GM21717 (cell line): ENCODE measurements around the gene DCLK3.

Experiments used
- ATAC-seq: cut with Tn5 transposase; IDR thresholded peaks from one replicate; pipeline ENCODE4 v1.9.1; 2021; ENCODE audit warnings: mild to moderate bottlenecking, moderate library complexity; ENCODE audit not compliant: unreplicated experiment

The DCLK3 gene, protein sequence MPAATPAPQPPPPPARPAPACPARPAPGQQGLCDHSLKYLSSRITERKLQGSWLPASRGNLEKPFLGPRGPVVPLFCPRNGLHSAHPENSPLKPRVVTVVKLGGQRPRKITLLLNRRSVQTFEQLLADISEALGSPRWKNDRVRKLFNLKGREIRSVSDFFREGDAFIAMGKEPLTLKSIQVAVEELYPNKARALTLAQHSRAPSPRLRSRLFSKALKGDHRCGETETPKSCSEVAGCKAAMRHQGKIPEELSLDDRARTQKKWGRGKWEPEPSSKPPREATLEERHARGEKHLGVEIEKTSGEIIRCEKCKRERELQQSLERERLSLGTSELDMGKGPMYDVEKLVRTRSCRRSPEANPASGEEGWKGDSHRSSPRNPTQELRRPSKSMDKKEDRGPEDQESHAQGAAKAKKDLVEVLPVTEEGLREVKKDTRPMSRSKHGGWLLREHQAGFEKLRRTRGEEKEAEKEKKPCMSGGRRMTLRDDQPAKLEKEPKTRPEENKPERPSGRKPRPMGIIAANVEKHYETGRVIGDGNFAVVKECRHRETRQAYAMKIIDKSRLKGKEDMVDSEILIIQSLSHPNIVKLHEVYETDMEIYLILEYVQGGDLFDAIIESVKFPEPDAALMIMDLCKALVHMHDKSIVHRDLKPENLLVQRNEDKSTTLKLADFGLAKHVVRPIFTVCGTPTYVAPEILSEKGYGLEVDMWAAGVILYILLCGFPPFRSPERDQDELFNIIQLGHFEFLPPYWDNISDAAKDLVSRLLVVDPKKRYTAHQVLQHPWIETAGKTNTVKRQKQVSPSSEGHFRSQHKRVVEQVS

GRCh38 chr3:36763850-36764703, at the start of gene DCLK3:
DCLK3 (minus strand) TSS chr3:36764553; CDS start chr3:36764263, 290 bp downstream.
- no peak for ATAC-seq

- ATAC-seq, result no peak
Measured at GRCh38 chr3:36813305-36813704, 49.0 kb upstream of the DCLK3 start.

DNA sequence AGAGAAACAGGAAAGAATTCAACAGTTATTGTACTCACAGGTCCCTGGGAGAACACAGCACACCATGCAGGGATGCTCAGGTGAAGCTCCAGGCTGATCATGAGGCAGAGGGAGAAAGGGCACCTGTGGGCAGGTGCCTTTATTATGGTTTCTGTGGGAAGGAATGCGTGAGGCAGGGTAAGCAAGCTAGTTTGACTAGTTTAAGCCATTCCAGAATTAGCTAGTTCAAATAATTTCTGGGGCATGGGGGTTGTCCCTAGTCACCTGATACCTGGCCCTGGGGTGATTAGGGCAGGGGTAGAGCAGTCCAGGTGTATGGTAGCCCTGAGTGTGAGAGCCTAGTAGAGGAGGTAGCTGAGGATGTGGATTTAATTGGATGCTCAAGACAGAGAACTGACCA, 47.9 kb upstream of the DCLK3 start:
- ATAC-seq, result no peak

GRCh38 chr3:36811768-36812167, 47.4 kb upstream of the DCLK3 start:
- no peak for ATAC-seq

DNA sequence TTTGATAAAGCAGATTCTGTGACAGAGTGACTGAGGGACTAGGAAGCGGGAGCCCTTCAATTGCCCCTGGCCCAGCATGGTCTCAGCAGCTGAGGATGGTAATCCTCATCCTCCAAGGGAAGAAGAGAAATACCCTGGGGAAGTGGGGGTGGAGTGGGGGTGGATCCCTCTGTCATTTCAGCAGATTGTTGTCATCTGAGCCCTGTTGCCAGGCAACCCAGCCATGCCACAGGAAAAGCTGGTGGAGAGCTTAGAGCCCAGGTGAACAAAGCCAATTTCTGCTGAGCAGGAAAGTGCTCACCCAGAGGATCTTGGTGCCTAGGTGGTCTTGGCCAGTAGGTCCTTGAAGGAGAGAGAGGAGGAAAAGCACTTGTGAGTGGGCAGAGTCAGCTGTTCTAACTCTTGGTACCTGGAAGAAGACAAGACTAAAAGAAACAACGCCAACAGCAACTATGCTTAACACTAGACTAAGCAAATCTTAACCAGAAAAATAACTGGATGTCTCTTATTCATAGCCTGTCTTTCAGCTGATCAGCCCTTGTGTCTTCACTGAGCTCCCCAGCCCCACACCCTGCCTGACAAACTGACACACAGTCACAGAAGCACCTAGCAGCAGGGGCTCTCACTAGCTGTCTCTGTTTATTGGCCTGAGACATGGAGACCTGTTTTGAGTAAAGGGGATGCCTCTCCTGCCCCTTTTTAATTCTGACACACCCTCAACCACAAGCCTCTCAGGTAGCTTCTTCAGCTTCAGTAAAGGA, 40.1 kb upstream of the DCLK3 start:
- ATAC-seq, result no peak

DNA sequence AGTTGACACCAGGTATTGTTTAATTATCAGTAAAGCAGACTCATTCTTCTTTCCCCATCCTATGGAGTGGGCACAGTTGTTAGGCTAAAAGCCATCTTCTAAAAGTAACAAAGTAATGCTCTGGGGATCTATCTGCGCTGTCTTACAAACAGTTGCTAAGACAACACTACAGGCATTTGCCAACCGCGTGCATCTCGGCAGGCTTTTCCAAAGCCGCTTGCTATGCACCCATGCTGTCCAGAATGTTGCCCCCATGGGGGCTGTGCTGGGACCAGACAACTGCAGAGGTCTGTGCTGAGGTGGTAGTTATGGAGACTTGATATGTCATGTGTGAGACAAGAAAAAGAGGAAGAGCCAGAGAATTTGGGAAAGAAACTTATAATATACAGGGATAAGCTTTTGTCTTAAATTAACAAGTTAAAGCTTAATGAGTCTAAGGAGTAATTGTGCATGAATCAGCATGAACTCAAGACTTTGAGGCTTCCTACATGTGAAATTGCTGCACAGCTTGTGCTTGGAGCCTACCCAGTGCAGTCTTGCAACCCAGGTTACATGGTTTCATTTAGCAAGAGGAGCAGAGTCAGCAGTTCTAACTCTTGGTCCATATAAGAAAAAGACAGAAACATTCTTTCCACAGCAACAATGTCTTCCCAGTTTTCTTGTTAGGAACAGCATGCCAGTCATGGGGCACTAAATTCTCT, 38.9 kb upstream of the DCLK3 start:
- no peak for ATAC-seq

- ATAC-seq, result no peak
Measured at GRCh38 chr3:36800533-36801116, 36.3 kb upstream of the DCLK3 start.

- ATAC-seq, result no peak
Measured at GRCh38 chr3:36796881-36797280, 32.5 kb upstream of the DCLK3 start.

GRCh38 chr3:36796161-36796560, 31.8 kb upstream of the DCLK3 start:
- ATAC-seq, result no peak

DNA sequence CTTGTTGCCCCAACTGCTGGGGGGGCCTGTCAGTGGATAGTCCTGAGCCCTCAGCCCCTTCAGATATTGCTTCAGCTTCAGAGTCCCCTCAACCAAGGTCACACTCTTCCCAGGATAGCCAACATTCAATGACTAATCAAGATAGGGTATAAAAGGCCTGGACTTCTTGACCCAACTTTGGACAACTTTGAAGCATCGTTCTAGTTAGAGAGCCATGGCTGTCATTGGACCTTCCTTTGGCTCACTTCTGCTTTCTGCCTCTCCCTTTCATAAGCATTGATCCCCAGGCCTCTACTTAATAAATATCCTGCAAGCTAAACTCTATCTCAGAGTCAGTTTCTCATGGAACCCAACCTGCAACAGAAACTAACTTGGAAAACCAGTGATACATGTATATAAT, 31.3 kb upstream of the DCLK3 start:
- no peak for ATAC-seq

DNA sequence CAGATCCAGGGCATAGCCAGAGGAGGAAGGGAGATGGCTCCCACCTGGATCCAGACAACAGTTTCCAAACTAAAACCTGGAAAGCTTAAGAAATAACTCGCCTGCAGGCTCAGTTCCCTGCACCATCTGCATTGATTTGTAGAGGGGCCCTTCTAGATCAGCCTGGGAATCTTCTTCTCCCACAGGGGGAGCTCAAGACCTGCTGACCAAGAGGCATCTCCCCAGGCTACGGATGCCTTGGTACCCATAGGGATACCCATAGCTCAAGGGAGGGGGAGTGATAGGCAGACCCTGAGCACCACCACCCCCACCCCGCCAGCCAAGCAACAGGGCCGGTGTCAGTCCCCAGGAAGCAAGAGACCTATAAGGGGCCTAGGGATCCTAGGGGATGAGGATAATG, 28.0 kb upstream of the DCLK3 start:
- no peak for ATAC-seq

GRCh38 chr3:36790765-36791164, 26.4 kb upstream of the DCLK3 start:
- no peak for ATAC-seq

- ATAC-seq, result no peak
Measured at GRCh38 chr3:36786921-36787890, 22.9 kb upstream of the DCLK3 start.

DNA sequence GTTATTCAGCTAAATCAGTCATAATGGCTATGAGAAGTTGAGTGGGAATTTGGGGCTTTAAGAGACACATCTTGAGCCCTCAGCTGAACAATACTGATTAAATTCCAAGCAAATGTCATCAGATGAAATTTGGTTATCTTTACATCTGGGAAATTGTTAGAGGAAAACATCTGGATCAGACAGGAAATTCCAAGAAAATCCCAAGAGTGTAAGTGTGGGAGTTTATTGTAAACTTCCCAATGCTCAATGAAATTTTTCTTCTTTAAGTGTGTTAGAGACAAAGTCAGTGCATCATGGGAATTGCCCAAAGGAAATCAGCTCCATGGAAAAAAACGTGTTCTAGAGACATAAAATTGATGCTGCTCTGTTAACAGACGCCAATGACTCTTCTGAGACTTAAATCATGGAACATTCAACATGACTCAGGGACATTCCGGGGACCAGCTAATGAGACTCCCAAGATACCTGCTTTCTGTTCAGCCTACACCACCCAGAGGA, 19.8 kb upstream of the DCLK3 start:
- no peak for ATAC-seq

DNA sequence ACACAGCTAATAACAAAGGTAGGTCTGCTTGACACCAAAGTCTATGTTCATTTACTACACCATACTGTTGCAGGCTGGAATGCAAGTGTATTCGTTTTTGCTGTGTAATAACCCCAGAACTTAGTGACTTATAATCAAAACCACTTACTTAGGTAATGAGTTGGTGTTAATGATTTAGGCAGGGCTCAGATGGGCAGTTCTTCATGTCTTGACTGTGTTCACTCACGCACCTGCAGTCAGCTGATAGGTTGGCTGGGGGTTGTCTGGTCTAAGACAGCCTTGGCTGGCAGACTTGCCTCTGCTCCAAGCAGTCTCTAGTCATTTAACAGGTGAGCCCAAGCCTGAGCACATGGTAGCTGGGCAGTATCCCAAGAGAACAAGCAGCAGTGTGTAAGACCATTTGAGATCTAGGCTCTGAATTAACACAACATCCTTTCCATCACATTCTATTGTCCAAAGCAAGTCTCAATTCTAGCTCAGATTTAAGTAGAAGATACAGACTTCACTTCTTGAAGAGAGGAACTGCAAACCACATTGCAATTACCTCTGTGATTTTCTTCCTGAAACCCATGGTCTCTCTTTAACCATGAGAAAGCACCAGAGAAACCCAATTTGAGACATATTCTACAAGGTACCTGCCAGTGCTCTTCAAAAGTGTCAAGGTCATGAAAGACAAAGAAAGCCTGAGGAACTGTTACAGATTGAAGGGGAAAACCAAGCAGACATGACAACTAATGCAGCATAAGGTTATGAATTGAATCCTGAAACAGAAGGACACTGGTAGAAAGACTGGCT, 13.3 kb upstream of the DCLK3 start:
- peak; percentile 72 for ATAC-seq

DNA sequence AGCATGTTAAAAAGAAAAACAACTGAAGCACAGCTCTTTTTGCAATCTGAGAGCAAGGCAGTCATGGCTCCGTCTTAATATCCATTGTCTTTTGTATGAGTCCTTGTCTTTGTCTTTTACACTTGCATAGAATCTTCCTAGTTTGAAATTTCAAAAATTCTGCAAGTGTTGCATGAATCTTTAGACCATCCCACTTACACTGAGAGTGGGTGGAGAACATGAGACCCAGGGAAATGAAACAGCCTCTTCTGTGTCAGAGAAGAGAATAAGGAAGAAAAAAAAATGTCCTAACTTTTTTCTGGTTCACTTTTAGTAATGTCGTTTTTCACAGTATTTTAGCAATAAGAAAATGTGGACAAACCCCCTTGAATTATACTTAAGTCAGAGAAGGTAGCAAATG, 12.1 kb upstream of the DCLK3 start:
- ATAC-seq, result no peak

DNA sequence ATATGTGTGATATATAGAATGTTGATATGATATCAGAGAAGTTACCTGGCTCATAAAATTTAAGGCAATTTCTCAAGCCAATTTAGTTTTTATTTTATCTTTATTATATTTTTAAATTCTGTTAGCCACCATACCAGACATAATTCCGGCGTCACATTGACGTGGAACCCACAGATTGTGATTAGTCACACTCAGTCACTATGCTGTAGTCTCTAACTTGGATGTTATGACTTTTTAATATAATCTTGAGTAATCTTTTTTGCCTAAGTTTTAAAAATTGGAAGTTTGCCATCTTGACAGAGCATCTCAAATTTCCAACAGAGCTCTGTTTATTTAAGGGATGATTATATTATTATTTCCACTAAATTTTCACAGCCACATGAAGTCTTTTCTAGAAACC, 9.7 kb upstream of the DCLK3 start:
- no peak for ATAC-seq
